NCI-H1436 (cell line): Measurements from ENCODE around the gene FASN.

Experiments used
- DNase-seq: peaks from one replicate; lab custom pipeline; 2025; lab: John Stamatoyannopoulos, UW

Gene FASN

GRCh38 chr17:82101767-82102679, 4.0 kb upstream of the FASN start:
- DNase-seq = no peak

GRCh38 chr17:82101301-82101715, 3.3 kb upstream of the FASN start:
- no peak for DNase-seq

GRCh38 chr17:82100502-82101298, 2.7 kb upstream of the FASN start:
- no peak for DNase-seq

- no peak for DNase-seq
Observed at GRCh38 chr17:82098939-82099763, 1.1 kb upstream of the FASN start.

- no peak for DNase-seq
Observed at GRCh38 chr17:82097919-82098168, 192 bp downstream of the FASN start.

GRCh38 chr17:82097184-82097918, 685 bp downstream of the FASN start:
- DNase-seq = peak; percentile 33

GRCh38 chr17:82096709-82097183, 1.3 kb downstream of the FASN start:
- no peak for DNase-seq

GRCh38 chr17:82095777-82096708, 2.0 kb downstream of the FASN start:
- no peak for DNase-seq

GRCh38 chr17:82094931-82095776, 2.9 kb downstream of the FASN start:
- DNase-seq = no peak

- no peak for DNase-seq
Observed at GRCh38 chr17:82092995-82093751, 4.9 kb downstream of the FASN start.

GRCh38 chr17:82092628-82092994, 5.4 kb downstream of the FASN start:
- no peak for DNase-seq

GRCh38 chr17:82092094-82092586, 5.9 kb downstream of the FASN start:
- DNase-seq = no peak

- no peak for DNase-seq
Observed at GRCh38 chr17:82091264-82092066, 6.6 kb downstream of the FASN start.

- DNase-seq = no peak
Observed at GRCh38 chr17:82090549-82091263, 7.3 kb downstream of the FASN start.

GRCh38 chr17:82089723-82090548, 8.1 kb downstream of the FASN start:
- DNase-seq = no peak
